HepG2 (cell line): ENCODE data around the gene ALDH18A1.

Experiments used
- CTCF ChIP-seq: sonication (generic); formaldehyde crosslinking; IDR thresholded peaks from 2 replicates; pipeline ENCODE4 v1.5.0; 2020; ENCODE audit warnings: mild to moderate bottlenecking, missing genetic modification reagents, moderate library complexity
- EP300 ChIP-seq, 3 experiments: sonication (generic) in 1 of 3; formaldehyde crosslinking in 1 of 3; IDR thresholded peaks; 2 replicates each; pipeline versions ENCODE4 v1.5.1 to v1.6.1; 2011 to 2020; ENCODE audit warnings: low read depth in 2 of 3, low read length in 2 of 3, borderline replicate concordance in 1 of 3, improper control_type of control experiment in 1 of 3, mild to moderate bottlenecking in 1 of 3, missing genetic modification reagents in 1 of 3, moderate library complexity in 1 of 3
- HNF4G ChIP-seq, 2 experiments: sonication (generic) in 1 of 2; formaldehyde crosslinking in 1 of 2; IDR thresholded peaks; 2 replicates each; pipeline versions ENCODE4 v1.4.0 to v1.6.1; 2011 to 2020; ENCODE audit warnings: borderline replicate concordance in 2 of 2, low read depth in 2 of 2, mild to moderate bottlenecking in 2 of 2, low read length in 1 of 2, missing genetic modification reagents in 1 of 2, moderate library complexity in 1 of 2
- MAFK ChIP-seq, 2 experiments: IDR thresholded peaks in 1 of 2; conservative IDR thresholded peaks in 1 of 2; 2 replicates each; pipeline ENCODE4 v1.6.1; 2011; ENCODE audit warnings: improper control_type of control experiment in 2 of 2, low read length in 2 of 2

GRCh38 chr10:95579835-95580535 lies 76.5 kb downstream of the ALDH18A1 start:
- TF ChIP-seq CTCF (CRISPR knock-in tag) (no peak), EP300 (IDR thresholded peaks at IDR 0.05; ENCODE audit: low read depth in 2 of 2, low read length in 2 of 2) (no peak), EP300 (CRISPR knock-in tag; IDR thresholded peaks at IDR 0.05; ENCODE audit: borderline replicate concordance) (no peak), MAFK (conservative IDR thresholded peaks at IDR 0.05 in 1 of 2, IDR thresholded peaks at IDR 0.05 in 1 of 2; ENCODE audit: low read length in 2 of 2) (no peak), HNF4G (IDR thresholded peaks at IDR 0.05; ENCODE audit: borderline replicate concordance, low read depth, low read length) (no peak), HNF4G (CRISPR knock-in tag; IDR thresholded peaks at IDR 0.05; ENCODE audit: borderline replicate concordance, low read depth) (no peak)
